Measurements from ENCODE around the gene DYRK4.

The DYRK4 gene

GRCh38 chr12:4580281-4580688 lies 18.3 kb downstream of the DYRK4 start:
- no peaks in the 10 kb centered on the region for H3K4me1 Mint-ChIP-seq
- no peak overlapping the region for H3K4me3 Mint-ChIP-seq
- CTCF ChIA-PET = interaction anchor here (0.8 to 2.0 kb wide), 5 partner anchors 10 to 275 kb away, joined by 3 to 7 read pairs (median 4); no protein-coding TSS in a partner anchor
- H3K27me3 Mint-ChIP-seq = peaks cover 22% of the 10 kb centered on the region
- no peak overlapping the region for H3K27ac Mint-ChIP-seq
- DNase-seq = no peak
- no peaks in the 10 kb centered on the region for H3K36me3 Mint-ChIP-seq
- H3K9me3 Mint-ChIP-seq = no peaks in the 10 kb centered on the region

- no peak overlapping the region for H3K4me3 Mint-ChIP-seq
- H3K9me3 Mint-ChIP-seq = no peaks in the 10 kb centered on the region
- H3K27me3 Mint-ChIP-seq = peaks cover 24% of the 10 kb centered on the region
- H3K36me3 Mint-ChIP-seq = no peaks in the 10 kb centered on the region
- no peaks in the 10 kb centered on the region for H3K4me1 Mint-ChIP-seq
- CTCF ChIA-PET = no interaction called here
- no peak overlapping the region for H3K27ac Mint-ChIP-seq
- no peak for DNase-seq
Measured at GRCh38 chr12:4584281-4584680, 22.3 kb downstream of the DYRK4 start.

DNA sequence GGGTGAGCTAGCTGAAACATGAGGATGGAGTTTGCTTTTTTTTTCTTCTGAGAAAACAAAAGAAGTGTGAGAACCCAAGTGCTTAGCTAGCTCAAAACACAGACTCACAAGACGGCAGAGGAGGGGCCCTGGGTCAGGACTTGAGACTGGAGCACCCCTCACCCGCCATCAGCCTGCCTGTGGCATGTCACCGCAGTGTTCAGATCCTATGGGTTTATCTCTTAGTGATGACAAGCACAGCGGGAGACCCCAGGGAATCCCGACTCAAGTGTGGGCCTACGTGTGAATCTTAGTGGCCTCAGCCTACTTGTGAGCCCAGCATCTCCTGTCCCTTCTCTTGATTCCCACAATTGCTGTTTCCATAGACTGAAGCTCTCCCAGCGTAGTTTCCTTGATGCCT lies 22.9 kb downstream of the DYRK4 start:
- H3K27ac Mint-ChIP-seq = no peak overlapping the region
- no peaks in the 10 kb centered on the region for H3K4me1 Mint-ChIP-seq
- DNase-seq = no peak
- H3K27me3 Mint-ChIP-seq = peaks cover 24% of the 10 kb centered on the region
- peaks cover 1% of the 10 kb centered on the region for H3K9me3 Mint-ChIP-seq
- no peak overlapping the region for H3K4me3 Mint-ChIP-seq
- CTCF ChIA-PET = no interaction called here
- H3K36me3 Mint-ChIP-seq = no peaks in the 10 kb centered on the region

DNA sequence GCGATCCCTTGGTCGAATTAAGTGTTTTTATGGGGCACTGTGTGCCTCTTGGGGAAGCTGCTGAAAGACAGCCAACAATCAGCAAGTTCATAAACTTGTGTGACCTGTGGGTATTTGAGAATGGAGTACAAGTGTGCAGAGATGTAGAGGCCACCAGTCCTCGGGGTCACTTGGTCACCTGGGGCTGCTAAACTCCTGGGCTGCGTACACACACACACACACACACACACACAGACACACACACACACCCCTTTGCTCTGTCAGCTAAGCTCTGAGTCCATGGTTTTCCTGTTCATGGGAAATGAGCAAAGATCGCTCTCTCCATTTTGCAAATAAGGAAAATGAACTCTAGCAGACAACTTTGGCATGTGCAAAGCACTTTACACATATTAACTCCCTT lies 24.5 kb downstream of the DYRK4 start:
- Mint-ChIP-seq H3K36me3 (no peaks in the 10 kb centered on the region), H3K9me3 (peaks cover 1% of the 10 kb centered on the region), H3K4me3 (no peak overlapping the region), H3K27me3 (peaks cover 8% of the 10 kb centered on the region), H3K4me1 (no peaks in the 10 kb centered on the region), H3K27ac (no peak overlapping the region)
- no peak for DNase-seq
- CTCF ChIA-PET = interaction anchor here (0.6 to 0.9 kb wide), 3 partner anchors 18 to 581 kb away, joined by 3 read pairs; no protein-coding TSS in a partner anchor

DNA sequence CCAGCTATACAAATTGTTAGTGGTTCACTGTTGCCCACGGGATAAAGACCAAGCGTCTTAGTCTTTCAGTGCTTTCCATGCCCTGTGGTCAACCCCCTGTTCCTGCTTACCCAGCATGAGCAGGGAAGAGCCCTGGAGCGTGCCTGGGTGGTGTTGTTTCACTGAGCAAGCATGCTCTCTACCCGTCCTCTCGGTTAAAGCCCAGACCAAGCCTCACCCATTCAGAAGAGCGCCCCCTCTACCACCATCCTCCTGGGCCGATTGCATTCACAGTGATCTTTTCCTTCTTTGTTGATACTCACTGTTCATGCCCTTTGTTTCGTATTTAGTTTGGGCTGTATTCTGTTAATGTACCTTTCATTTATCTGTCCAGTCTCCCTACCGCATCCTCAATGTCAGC lies 25.1 kb downstream of the DYRK4 start:
- no peaks in the 10 kb centered on the region for H3K4me1 Mint-ChIP-seq
- peaks cover 1% of the 10 kb centered on the region for H3K9me3 Mint-ChIP-seq
- H3K36me3 Mint-ChIP-seq = no peaks in the 10 kb centered on the region
- CTCF ChIA-PET = interaction anchor here (0.6 to 0.9 kb wide), 2 partner anchors 16 to 581 kb away, joined by 3 read pairs; no protein-coding TSS in a partner anchor
- no peak overlapping the region for H3K27ac Mint-ChIP-seq
- no peak overlapping the region for H3K4me3 Mint-ChIP-seq
- DNase-seq = no peak
- H3K27me3 Mint-ChIP-seq = peaks cover 7% of the 10 kb centered on the region

DNA sequence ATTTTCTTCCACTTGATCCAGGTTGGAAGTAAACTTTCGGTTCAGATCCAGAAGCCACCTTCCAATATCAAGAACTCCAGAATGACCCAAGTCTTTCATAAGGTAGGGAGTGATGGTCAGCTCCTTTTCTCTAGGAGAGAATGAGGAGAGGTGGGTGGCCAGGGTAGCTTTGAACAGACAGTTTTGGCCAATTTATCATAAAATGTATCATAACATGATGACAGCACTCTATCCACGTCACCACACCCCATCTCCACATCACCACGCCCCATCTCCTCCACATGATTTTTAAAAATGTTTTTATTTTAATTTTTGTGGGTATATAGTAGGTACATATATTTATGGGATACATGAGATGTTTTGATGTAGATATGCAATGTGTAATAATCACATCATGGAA lies 26.9 kb downstream of the DYRK4 start:
- Mint-ChIP-seq H3K4me3 (no peak overlapping the region), H3K27ac (no peak overlapping the region), H3K27me3 (peaks cover 11% of the 10 kb centered on the region), H3K36me3 (no peaks in the 10 kb centered on the region), H3K4me1 (no peaks in the 10 kb centered on the region), H3K9me3 (peaks cover 1% of the 10 kb centered on the region)
- DNase-seq = no peak
- CTCF ChIA-PET = no interaction called here

DNA sequence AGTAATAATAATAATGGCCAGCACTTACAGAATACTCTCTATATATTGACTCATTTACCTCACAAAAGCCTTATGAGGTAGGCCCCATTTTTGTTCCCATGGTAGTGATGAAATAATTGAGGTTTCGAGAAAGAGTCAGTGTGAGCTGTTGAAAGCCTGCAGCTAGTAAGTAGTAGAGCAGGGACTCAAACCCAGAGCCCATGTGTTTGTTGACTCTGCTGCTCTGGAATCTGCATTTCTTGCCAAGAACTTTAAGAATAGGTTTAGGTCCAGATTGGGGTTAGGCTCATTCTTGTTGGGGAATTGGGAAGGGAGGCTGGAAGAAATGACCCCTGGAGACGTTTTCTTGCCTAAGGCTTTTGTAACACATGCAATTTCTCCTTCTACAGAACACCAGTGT lies 27.9 kb downstream of the DYRK4 start:
- H3K4me3 Mint-ChIP-seq = no peak overlapping the region
- CTCF ChIA-PET = no interaction called here
- no peak overlapping the region for H3K27ac Mint-ChIP-seq
- DNase-seq = no peak
- no peaks in the 10 kb centered on the region for H3K36me3 Mint-ChIP-seq
- H3K27me3 Mint-ChIP-seq = peaks cover 11% of the 10 kb centered on the region
- H3K4me1 Mint-ChIP-seq = no peaks in the 10 kb centered on the region
- peaks cover 1% of the 10 kb centered on the region for H3K9me3 Mint-ChIP-seq

- H3K27ac Mint-ChIP-seq = no peak overlapping the region
- peaks cover 22% of the 10 kb centered on the region for H3K27me3 Mint-ChIP-seq
- H3K4me3 Mint-ChIP-seq = no peak overlapping the region
- DNase-seq = no peak
- H3K9me3 Mint-ChIP-seq = peaks cover 1% of the 10 kb centered on the region
- CTCF ChIA-PET = interaction anchor here (1.4 to 1.5 kb wide), 3 partner anchors 9 to 13 kb away, joined by 3 to 6 read pairs (median 3); no protein-coding TSS in a partner anchor
- H3K4me1 Mint-ChIP-seq = no peaks in the 10 kb centered on the region
- no peaks in the 10 kb centered on the region for H3K36me3 Mint-ChIP-seq
Measured at GRCh38 chr12:4591180-4591687, 29.2 kb downstream of the DYRK4 start.

- Mint-ChIP-seq H3K9me3 (no peaks in the 10 kb centered on the region), H3K4me3 (no peak overlapping the region), H3K36me3 (no peaks in the 10 kb centered on the region), H3K4me1 (no peaks in the 10 kb centered on the region), H3K27ac (no peak overlapping the region), H3K27me3 (peaks cover 15% of the 10 kb centered on the region)
- DNase-seq = no peak
- CTCF ChIA-PET = no interaction called here
Measured at GRCh38 chr12:4595881-4596280, 33.9 kb downstream of the DYRK4 start.

DNA sequence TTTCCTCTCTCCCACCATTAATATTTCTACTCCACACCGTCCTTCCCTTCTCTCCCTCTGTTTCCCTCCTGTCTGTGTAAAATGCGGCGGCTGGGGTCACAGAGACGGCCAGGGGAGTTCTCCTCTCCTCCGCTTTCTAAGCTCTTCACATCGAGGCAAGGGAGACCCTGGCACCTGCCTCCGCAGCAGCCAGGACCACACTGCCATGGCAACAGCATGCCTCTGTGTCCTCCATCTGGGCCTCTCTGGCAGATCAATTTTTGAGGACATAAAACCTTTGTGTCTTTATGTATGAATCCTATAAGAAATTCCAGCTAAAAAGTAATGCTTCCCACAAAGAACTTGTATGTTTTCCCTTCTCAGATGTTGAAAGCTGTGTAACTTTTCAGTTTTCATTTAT lies 41.4 kb downstream of the DYRK4 start:
- CTCF ChIA-PET = interaction anchor here (0.6 to 1.3 kb wide), 5 partner anchors 11 to 1139 kb away, joined by 3 to 5 read pairs (median 3); no protein-coding TSS in a partner anchor
- H3K4me1 Mint-ChIP-seq = peaks cover 12% of the 10 kb centered on the region
- no peak for DNase-seq
- peaks cover 1% of the 10 kb centered on the region for H3K36me3 Mint-ChIP-seq
- H3K27ac Mint-ChIP-seq = no peak overlapping the region
- H3K4me3 Mint-ChIP-seq = no peak overlapping the region
- H3K9me3 Mint-ChIP-seq = no peaks in the 10 kb centered on the region
- H3K27me3 Mint-ChIP-seq = peaks cover 15% of the 10 kb centered on the region

DNA sequence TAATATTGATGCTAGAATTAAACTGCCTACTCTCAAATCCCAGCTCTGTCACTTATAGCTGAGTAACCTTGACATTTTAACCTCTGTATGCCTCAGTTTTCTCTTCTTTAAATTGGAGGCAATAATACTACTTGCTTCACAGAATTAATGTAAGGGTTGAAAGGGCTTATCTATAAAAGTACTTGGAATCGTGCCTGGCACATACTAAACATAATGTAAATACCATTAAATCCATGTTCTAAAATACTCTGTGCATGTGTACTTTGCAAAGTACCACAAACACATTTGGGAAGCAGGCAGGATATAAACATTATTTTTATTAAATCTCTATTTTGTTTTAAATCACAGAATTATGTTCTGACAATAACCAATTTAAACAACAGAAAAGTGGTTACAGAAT lies 41.9 kb downstream of the DYRK4 start:
- Mint-ChIP-seq H3K27ac (no peak overlapping the region), H3K4me1 (peaks cover 12% of the 10 kb centered on the region), H3K27me3 (peaks cover 15% of the 10 kb centered on the region), H3K9me3 (no peaks in the 10 kb centered on the region), H3K4me3 (no peak overlapping the region), H3K36me3 (peaks cover 1% of the 10 kb centered on the region)
- CTCF ChIA-PET = interaction anchor here (0.6 to 2.1 kb wide), 10 partner anchors 12 to 1139 kb away, joined by 3 to 11 read pairs (median 3); partner anchors contain the start of genes AKAP3 and NDUFA9
- no peak for DNase-seq

DNA sequence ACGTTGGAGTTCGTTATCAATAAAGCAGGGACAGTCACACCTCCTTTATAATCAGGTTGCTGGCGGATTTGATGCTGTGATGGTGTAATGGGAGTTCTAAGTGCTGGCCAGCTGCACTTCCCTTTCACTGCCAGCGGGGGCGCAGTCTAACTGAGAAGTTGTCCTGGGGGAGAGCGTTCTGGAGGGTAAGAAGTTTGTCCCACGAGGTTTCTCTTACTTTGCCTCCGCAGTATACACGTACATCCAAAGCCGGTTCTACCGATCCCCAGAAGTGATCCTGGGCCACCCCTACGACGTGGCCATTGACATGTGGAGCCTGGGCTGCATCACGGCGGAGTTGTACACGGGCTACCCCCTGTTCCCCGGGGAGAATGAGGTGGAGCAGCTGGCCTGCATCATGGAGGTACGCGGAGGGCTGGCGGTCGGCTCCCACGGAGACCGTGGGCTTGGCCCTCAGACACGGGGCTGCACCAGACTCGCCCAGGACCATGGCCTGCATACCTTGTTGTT lies 42.7 kb downstream of the DYRK4 start:
- peak overlapping the region; percentile 85 for H3K27ac Mint-ChIP-seq
- peak overlapping the region; percentile 95 for H3K4me3 Mint-ChIP-seq
- DNase-seq = peak; percentile 87
- no peaks in the 10 kb centered on the region for H3K9me3 Mint-ChIP-seq
- CTCF ChIA-PET = interaction anchor here (0.7 to 2.1 kb wide), 10 partner anchors 13 to 211 kb away, joined by 3 to 11 read pairs (median 3); partner anchors contain the start of genes AKAP3 and NDUFA9
- H3K4me1 Mint-ChIP-seq = peaks cover 12% of the 10 kb centered on the region
- H3K27me3 Mint-ChIP-seq = peaks cover 15% of the 10 kb centered on the region
- H3K36me3 Mint-ChIP-seq = peaks cover 1% of the 10 kb centered on the region

- H3K9me3 Mint-ChIP-seq = no peaks in the 10 kb centered on the region
- peaks cover 12% of the 10 kb centered on the region for H3K4me1 Mint-ChIP-seq
- no peak overlapping the region for H3K4me3 Mint-ChIP-seq
- no peak overlapping the region for H3K27ac Mint-ChIP-seq
- peaks cover 4% of the 10 kb centered on the region for H3K36me3 Mint-ChIP-seq
- CTCF ChIA-PET = no interaction called here
- peaks cover 12% of the 10 kb centered on the region for H3K27me3 Mint-ChIP-seq
- DNase-seq = no peak
Measured at GRCh38 chr12:4607056-4607455, 45.0 kb downstream of the DYRK4 start.

DNA sequence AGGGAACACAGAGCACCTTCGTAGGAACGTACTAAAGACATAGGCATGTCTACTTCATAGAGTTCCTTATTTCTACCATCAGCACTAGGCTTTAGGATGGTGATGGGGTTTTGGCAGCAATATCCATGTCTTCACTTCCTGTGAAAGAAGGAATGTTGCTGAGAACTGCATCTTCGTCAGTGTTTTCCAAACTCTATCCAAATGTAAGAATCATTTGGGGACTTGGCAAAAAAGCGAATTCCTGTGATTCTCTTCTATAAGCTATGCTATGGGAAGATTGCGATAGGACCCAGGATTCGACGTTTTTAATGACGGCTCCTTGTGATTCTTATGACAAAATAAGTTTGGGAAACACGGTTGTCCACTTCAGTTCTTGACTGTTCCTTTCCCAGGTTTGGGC lies 47.1 kb downstream of the DYRK4 start:
- no peak for DNase-seq
- Mint-ChIP-seq H3K36me3 (peaks cover 16% of the 10 kb centered on the region), H3K4me1 (peaks cover 12% of the 10 kb centered on the region), H3K27ac (no peak overlapping the region), H3K4me3 (no peak overlapping the region), H3K27me3 (peaks cover 4% of the 10 kb centered on the region), H3K9me3 (no peaks in the 10 kb centered on the region)
- CTCF ChIA-PET = no interaction called here

GRCh38 chr12:4610481-4610880 lies 48.5 kb downstream of the DYRK4 start:
- H3K36me3 Mint-ChIP-seq = peaks cover 24% of the 10 kb centered on the region
- H3K4me1 Mint-ChIP-seq = peaks cover 6% of the 10 kb centered on the region
- H3K27ac Mint-ChIP-seq = no peak overlapping the region
- H3K27me3 Mint-ChIP-seq = no peaks in the 10 kb centered on the region
- no peak for DNase-seq
- H3K9me3 Mint-ChIP-seq = no peaks in the 10 kb centered on the region
- CTCF ChIA-PET = interaction anchor here (0.7 to 1.4 kb wide), 2 partner anchors 61 to 147 kb away, joined by 3 read pairs; no protein-coding TSS in a partner anchor
- no peak overlapping the region for H3K4me3 Mint-ChIP-seq

All from activated naive CD4-positive, alpha-beta T cell treated with anti-CD3 and anti-CD28 coated beads, Interleukin-2, amount 10 ng/mL, durations not matched to agents 7 days and 5 days (primary cell).